ENCODE data around the gene FGF14.

- TF ChIP-seq EZH2phosphoT487 (IDR thresholded peaks at IDR 0.05; ENCODE audit: borderline replicate concordance, low read depth, low read length), result no peak
- peak; percentile 67 for TF ChIP-seq CTCF (conservative IDR thresholded peaks at IDR 0.05; ENCODE audit: low read length)
Measured at GRCh38 chr13:101942038-101942437, 459.8 kb downstream of the FGF14 start.
